Astrocyte of the spinal cord (primary cell): ENCODE data around the gene CFAP58.
"Not testable (repeated sequence)": the region's sequence is repeated elsewhere in the genome, so short reads cannot be mapped to it uniquely, and the experiment has no call there.

Experiments used
- DNase-seq: peaks from one replicate; pipeline ENCODE4 v3.0.0; 2011; ENCODE audit warnings: low read depth, low spot score
- H3K4me3 ChIP-seq: 2 replicates; pipeline ENCODE4 v1.5.1; 2011; ENCODE audit warnings: low read depth, mild to moderate bottlenecking, low read length, moderate library complexity
- in situ Hi-C: cut with HindIII; loops from 2 replicates; pipeline ENCODE4 v1.10.0; 2017; ENCODE audit warnings: low sequenced_read_pairs
- TF ChIP-seq, protein P1 (sequence below): IDR thresholded peaks from 2 replicates; pipeline ENCODE4 v1.5.1; 2012; ENCODE audit warnings: low read depth, mild to moderate bottlenecking, low read length, inconsistent platforms

CFAP58 gene

GRCh38 chr10:104450490-104450889 lies 96.9 kb downstream of the CFAP58 start:
- H3K4me3 ChIP-seq, result no peak overlapping the region
- TF ChIP-seq, protein P1, sequence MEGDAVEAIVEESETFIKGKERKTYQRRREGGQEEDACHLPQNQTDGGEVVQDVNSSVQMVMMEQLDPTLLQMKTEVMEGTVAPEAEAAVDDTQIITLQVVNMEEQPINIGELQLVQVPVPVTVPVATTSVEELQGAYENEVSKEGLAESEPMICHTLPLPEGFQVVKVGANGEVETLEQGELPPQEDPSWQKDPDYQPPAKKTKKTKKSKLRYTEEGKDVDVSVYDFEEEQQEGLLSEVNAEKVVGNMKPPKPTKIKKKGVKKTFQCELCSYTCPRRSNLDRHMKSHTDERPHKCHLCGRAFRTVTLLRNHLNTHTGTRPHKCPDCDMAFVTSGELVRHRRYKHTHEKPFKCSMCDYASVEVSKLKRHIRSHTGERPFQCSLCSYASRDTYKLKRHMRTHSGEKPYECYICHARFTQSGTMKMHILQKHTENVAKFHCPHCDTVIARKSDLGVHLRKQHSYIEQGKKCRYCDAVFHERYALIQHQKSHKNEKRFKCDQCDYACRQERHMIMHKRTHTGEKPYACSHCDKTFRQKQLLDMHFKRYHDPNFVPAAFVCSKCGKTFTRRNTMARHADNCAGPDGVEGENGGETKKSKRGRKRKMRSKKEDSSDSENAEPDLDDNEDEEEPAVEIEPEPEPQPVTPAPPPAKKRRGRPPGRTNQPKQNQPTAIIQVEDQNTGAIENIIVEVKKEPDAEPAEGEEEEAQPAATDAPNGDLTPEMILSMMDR, result no peak
- no peak for DNase-seq
- in situ Hi-C loops, result no loop called here

DNA sequence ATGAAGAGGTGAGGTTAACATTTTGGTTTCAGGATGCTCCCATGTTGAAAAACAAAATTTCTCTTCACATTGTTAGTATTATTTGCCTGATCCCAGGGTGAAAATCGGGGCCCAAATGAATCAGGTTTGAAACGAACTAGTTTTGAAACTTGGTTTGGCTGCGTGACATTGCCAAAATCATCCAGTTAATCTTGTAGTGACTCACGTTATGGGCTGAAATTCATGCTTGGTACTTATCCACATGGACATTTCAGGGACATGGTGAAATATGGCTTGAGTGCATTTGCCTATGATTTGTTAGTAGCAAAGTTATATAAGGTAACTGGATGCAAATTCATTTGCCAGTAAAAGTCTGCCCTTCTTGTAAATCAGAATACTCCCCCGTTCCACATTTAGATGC lies 97.3 kb downstream of the CFAP58 start:
- DNase-seq, result no peak
- TF ChIP-seq, protein P1, result no peak
- H3K4me3 ChIP-seq, result no peak overlapping the region
- in situ Hi-C loops, result no loop called here

DNA sequence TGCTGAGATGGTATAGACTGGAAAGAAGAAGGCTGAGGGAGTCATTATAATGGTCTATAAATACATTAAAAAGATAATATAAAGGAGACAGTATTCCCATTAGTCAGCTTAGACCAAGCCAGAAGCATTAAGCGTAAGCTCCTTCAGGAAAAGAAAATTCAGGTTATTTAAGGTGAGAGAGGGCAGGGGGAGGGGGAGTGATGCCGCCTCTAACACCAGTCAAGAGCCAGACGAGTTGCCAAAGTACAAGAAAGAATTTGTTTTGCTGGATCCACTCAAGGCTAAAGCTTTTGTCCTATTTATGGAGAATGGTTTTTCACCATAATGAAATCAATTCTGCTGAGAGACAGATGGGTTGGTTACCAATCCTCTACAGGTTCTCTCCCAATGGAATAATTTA lies 99.3 kb downstream of the CFAP58 start:
- in situ Hi-C loops, result no loop called here
- TF ChIP-seq, protein P1, result no peak
- no peak overlapping the region for H3K4me3 ChIP-seq
- no peak for DNase-seq

- in situ Hi-C loops, result no loop called here
- DNase-seq, result no peak
- H3K4me3 ChIP-seq, result no peak overlapping the region
- TF ChIP-seq, protein P1, result no peak
These were observed 103.3 kb downstream of the CFAP58 start for GRCh38 chr10:104456802-104457542.

GRCh38 chr10:104457543-104457828 lies 103.9 kb downstream of the CFAP58 start:
- DNase-seq, result no peak
- in situ Hi-C loops, result no loop called here
- TF ChIP-seq, protein P1, result no peak
- no peak overlapping the region for H3K4me3 ChIP-seq

GRCh38 chr10:104465575-104465974 lies 111.9 kb downstream of the CFAP58 start:
- in situ Hi-C loops, DNase-seq, H3K4me3 ChIP-seq: not testable (repeated sequence)

DNA sequence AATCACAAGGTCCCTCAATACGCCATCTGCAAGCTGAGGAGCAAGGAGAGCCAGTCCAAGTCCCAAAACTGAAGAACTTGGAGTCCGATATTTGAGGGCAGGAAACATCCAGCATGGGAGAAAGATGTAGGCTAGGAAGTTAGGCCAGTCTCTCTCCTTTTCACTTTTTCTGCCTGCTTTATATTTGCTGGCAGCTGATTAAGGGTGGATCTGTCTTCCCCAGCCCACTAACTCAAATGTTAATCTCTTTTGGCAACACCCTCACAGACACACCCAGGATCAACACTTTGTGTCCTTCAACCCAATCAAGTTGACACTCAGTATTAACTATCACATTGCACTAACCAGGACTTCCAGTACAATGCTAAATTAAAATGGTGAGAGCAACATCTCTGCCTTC lies 115.2 kb downstream of the CFAP58 start:
- in situ Hi-C loops, DNase-seq: not testable (repeated sequence)

GRCh38 chr10:104472505-104472904 lies 118.9 kb downstream of the CFAP58 start:
- TF ChIP-seq, protein P1, result no peak
- in situ Hi-C loops, result no loop called here
- no peak for DNase-seq
- no peak overlapping the region for H3K4me3 ChIP-seq

More for the DNA sequence above, 115.2 kb downstream of the CFAP58 start:
- not testable (repeated sequence) for H3K4me3 ChIP-seq
